HCT116 (cell line): ENCODE measurements around the gene TRIM29. TPM values are rescaled to one million over a fixed set of nuclear protein-coding genes. Genes with fewer than 3 reads are reported as not detected.

Experiments used
- ATAC-seq: fragments of 200-7000 bp; cut with Tn5 transposase; 2 replicates; pipeline ENCODE4 v1.9.1; 2020; ENCODE audit warnings: mild to moderate bottlenecking, moderate library complexity
- BruUV-seq: library from RNA; stranded (reverse); fragments of 400-500 nt; replicated peaks from 2 replicates; lab custom pipeline; 2021; lab: Mats Ljungman, UMichigan
- CTCF ChIA-PET: fragments of 300-600 bp; sonication (Branson Sonifier 250); formaldehyde crosslinking; loops from one replicate; lab custom pipeline; 2021; ENCODE audit warnings: antibody characterized with exemption; lab: Charles Lee
- POLR2A ChIA-PET: fragments of 300-600, 350-600 bp; sonication (Branson Sonifier 250); formaldehyde crosslinking; loops from one replicate; lab custom pipeline; 2021; ENCODE audit warnings: antibody characterized with exemption; lab: Charles Lee
- RAD21 ChIA-PET, 2 experiments: fragments of 300-600 bp; sonication (Branson Sonifier 250); formaldehyde crosslinking; loops; one replicate each; lab custom pipeline; 2023; ENCODE audit warnings: low total read pairs in 2 of 2; ENCODE audit not compliant: uncharacterized antibody in 2 of 2, unreplicated experiment in 2 of 2, low non-redundant PET in 1 of 2; lab: Charles Lee
- DNase-seq: peaks from one replicate; pipeline ENCODE4 v3.0.0-alpha.2; 2010; ENCODE audit warnings: low read depth, low spot score
- H2AFZ ChIP-seq: fragments of 200-600 bp; shearing (Covaris generic), sonication (generic); 2 replicates; pipeline ENCODE4 v1.6.1; 2017; ENCODE audit warnings: low read depth, mixed run types, mixed read lengths, antibody characterized with exemption, low read length; ENCODE audit not compliant: poor library complexity, severe bottlenecking
- H3K27ac ChIP-seq: 2 replicates; pipeline ENCODE4 v1.5.1; 2012; ENCODE audit warnings: low read depth, low read length
- H3K27me3 ChIP-seq: fragments of 200-600 bp; sonication (generic); 2 replicates; pipeline ENCODE4 v1.6.1; 2016; ENCODE audit warnings: mixed run types, low read length, mixed read lengths; ENCODE audit not compliant: insufficient read depth
- H3K36me3 ChIP-seq, 2 experiments: fragments of 200-500 bp in 1 of 2; fragments of 200-600 bp in 1 of 2; sonication (Bioruptor generic) in 1 of 2; sonication (generic) in 1 of 2; 2 replicates each; pipeline versions ENCODE4 v1.5.1 to v1.6.1; 2014 to 2016; ENCODE audit warnings: low read length in 2 of 2, inconsistent platforms in 1 of 2, mixed read lengths in 1 of 2, mixed run types in 1 of 2; ENCODE audit not compliant: insufficient read depth in 2 of 2, control insufficient read depth in 1 of 2
- H3K4me1 ChIP-seq, 2 experiments: fragments of 200-600 bp in 1 of 2; sonication (generic) in 1 of 2; 2 replicates each; pipeline versions ENCODE4 v1.5.1 to v1.6.1; 2012 to 2017; ENCODE audit warnings: low read length in 2 of 2, inconsistent platforms in 1 of 2, mild to moderate bottlenecking in 1 of 2, mixed read lengths in 1 of 2, mixed run types in 1 of 2, moderate library complexity in 1 of 2; ENCODE audit not compliant: insufficient read depth in 2 of 2, control insufficient read depth in 1 of 2
- H3K4me2 ChIP-seq: fragments of 200-600 bp; sonication (generic); 2 replicates; pipeline ENCODE4 v1.6.1; 2017; ENCODE audit warnings: mixed run types, low read length, mixed read lengths
- H3K4me3 ChIP-seq, 2 experiments: fragments of 200-600 bp in 1 of 2; sonication (generic) in 1 of 2; replicated peaks in 1 of 2; 2 replicates each; pipeline ENCODE4 v1.5.1; 2011 to 2016; ENCODE audit warnings: low read length in 2 of 2, control low read depth in 1 of 2, low read depth in 1 of 2, mild to moderate bottlenecking in 1 of 2, mixed read lengths in 1 of 2, mixed run types in 1 of 2
- H3K79me2 ChIP-seq: fragments of 200-600 bp; sonication (generic); 2 replicates; pipeline ENCODE4 v1.6.1; 2017; ENCODE audit warnings: mild to moderate bottlenecking, mixed run types, low read length, moderate library complexity, mixed read lengths; ENCODE audit not compliant: insufficient read depth
- H3K9ac ChIP-seq: fragments of 200-600 bp; sonication (generic); 2 replicates; pipeline ENCODE4 v1.6.1; 2016; ENCODE audit warnings: low read length, mixed read lengths
- H3K9me2 ChIP-seq: fragments of 200-600 bp; sonication (generic), shearing (Covaris generic); 2 replicates; pipeline ENCODE4 v1.6.1; 2017; ENCODE audit warnings: mixed run types, mild to moderate bottlenecking, moderate library complexity; ENCODE audit not compliant: insufficient read depth
- H3K9me3 ChIP-seq, 2 experiments: fragments of 200-500 bp in 1 of 2; fragments of 200-600 bp in 1 of 2; sonication (Bioruptor generic) in 1 of 2; sonication (generic) in 1 of 2; 2 replicates each; pipeline ENCODE4 v1.6.1; 2014 to 2017; ENCODE audit warnings: low read length in 2 of 2, mixed read lengths in 2 of 2, inconsistent platforms in 1 of 2, low read depth in 1 of 2, mild to moderate bottlenecking in 1 of 2, mixed run types in 1 of 2, moderate library complexity in 1 of 2; ENCODE audit not compliant: control insufficient read depth in 1 of 2, insufficient read depth in 1 of 2
- H4K20me1 ChIP-seq: fragments of 200-600 bp; sonication (generic), shearing (Covaris generic); 2 replicates; pipeline ENCODE4 v1.6.1; 2017; ENCODE audit warnings: mixed run types, mild to moderate bottlenecking, moderate library complexity; ENCODE audit not compliant: insufficient read depth
- ATF3 ChIP-seq: IDR thresholded peaks from 2 replicates; pipeline ENCODE4 v1.6.1; 2012
- CTCF ChIP-seq, 3 experiments: fragments of 200-600 bp in 1 of 3; sonication (generic) in 1 of 3; IDR thresholded peaks in 2 of 3; conservative IDR thresholded peaks in 1 of 3; 2 replicates each; pipeline ENCODE4 v1.5.1; 2012 to 2017; ENCODE audit warnings: low read depth in 2 of 3, low read length in 2 of 3, antibody characterized with exemption in 1 of 3, borderline replicate concordance in 1 of 3, control low read depth in 1 of 3, mild to moderate bottlenecking in 1 of 3, mixed read lengths in 1 of 3, mixed run types in 1 of 3, moderate library complexity in 1 of 3; ENCODE audit not compliant: insufficient read depth in 1 of 3
- EGR1 ChIP-seq: IDR thresholded peaks from 2 replicates; pipeline ENCODE4 v1.6.1; 2012; ENCODE audit warnings: low read depth
- EZH2phosphoT487 ChIP-seq: fragments of 200-600 bp; IDR thresholded peaks from 2 replicates; pipeline ENCODE4 v1.6.1; 2018; ENCODE audit warnings: antibody characterized with exemption, borderline replicate concordance
- FOSL1 ChIP-seq: IDR thresholded peaks from 2 replicates; pipeline ENCODE4 v1.6.1; 2012; ENCODE audit warnings: low read depth
- JUND ChIP-seq: IDR thresholded peaks from 2 replicates; pipeline ENCODE4 v1.6.1; 2012
- POLR2A ChIP-seq: IDR thresholded peaks from 2 replicates; pipeline ENCODE4 v1.7.0; 2011; ENCODE audit warnings: borderline replicate concordance; ENCODE audit not compliant: insufficient read depth, insufficient read length; ENCODE audit errors: extremely low read depth
- POLR2AphosphoS5 ChIP-seq: IDR thresholded peaks from 2 replicates; pipeline ENCODE4 v1.6.1; 2011; ENCODE audit warnings: mild to moderate bottlenecking, low read depth, low read length, moderate library complexity
- RAD21 ChIP-seq: IDR thresholded peaks from 2 replicates; pipeline ENCODE4 v1.6.1; 2012; ENCODE audit warnings: low read depth, mild to moderate bottlenecking
- SIN3A ChIP-seq: IDR thresholded peaks from 2 replicates; pipeline ENCODE4 v1.6.1; 2012; ENCODE audit warnings: low read depth
- SP1 ChIP-seq: IDR thresholded peaks from 2 replicates; pipeline ENCODE4 v1.6.1; 2012; ENCODE audit warnings: low read depth
- YY1 ChIP-seq: IDR thresholded peaks from 2 replicates; pipeline ENCODE4 v1.6.1; 2011; ENCODE audit warnings: low read length, low read depth, moderate library complexity, mild to moderate bottlenecking; ENCODE audit not compliant: insufficient replicate concordance; ENCODE audit errors: extremely low read depth
- ZBTB33 ChIP-seq: IDR thresholded peaks from 2 replicates; pipeline ENCODE4 v1.6.1; 2011; ENCODE audit warnings: mild to moderate bottlenecking, low read length, moderate library complexity; ENCODE audit not compliant: insufficient replicate concordance; ENCODE audit errors: extremely low read depth
- intact Hi-C: fragments of 100-400 bp; cut with micrococcal nuclease; formaldehyde crosslinking; loops from 2 replicates; pipeline ENCODE4 v1.10.0; 2022
- total RNA-seq: library from RNA; stranded (reverse); gene quantifications from one replicate; pipeline ENCODE4 v1.2.1, GENCODE V29; 2021; ENCODE audit not compliant: unreplicated experiment

Gene TRIM29
- total RNA-seq, 1 experiment from 2014 or later: 0.54 TPM

GRCh38 chr11:120178561-120179056, 40.7 kb upstream of the TRIM29 start:
- Histone ChIP-seq H3K9me3 (no peaks in the 10 kb centered on the region), H3K27ac (no peak overlapping the region), H3K9me2 (no peaks in the 10 kb centered on the region), H3K27me3 (peaks cover 36% of the 10 kb centered on the region), H3K4me1 (peaks cover 0 to 17% of the 10 kb centered on the region in 2 experiments; a peak in 1 of 4 replicates), H4K20me1 (no peaks in the 10 kb centered on the region), H3K79me2 (no peaks in the 10 kb centered on the region), H3K36me3 (no peaks in the 10 kb centered on the region), H2AFZ (no peak overlapping the region), H3K4me3 (no peak overlapping the region), H3K4me2 (no peak overlapping the region), H3K9ac (no peak overlapping the region)
- ChIA-PET POLR2A (no interaction called here), CTCF (interaction anchor here (3.0 kb wide), 1 partner anchor 124 kb away, joined by 10 read pairs; no protein-coding TSS in a partner anchor), RAD21 (no interaction called here)
- TF ChIP-seq ATF3: no peak
- TF ChIP-seq RAD21: no peak
- TF ChIP-seq POLR2A: no peak
- TF ChIP-seq JUND: no peak
- TF ChIP-seq CTCF (IDR thresholded peaks at IDR 0.05 in 2 of 3, conservative IDR thresholded peaks at IDR 0.05 in 1 of 3; ENCODE audit: borderline replicate concordance in 1 of 3, insufficient read depth in 1 of 3, low read depth in 2 of 3, low read length in 2 of 3): no peak
- no peak for TF ChIP-seq ZBTB33
- no peak for TF ChIP-seq POLR2AphosphoS5
- TF ChIP-seq YY1: no peak
- TF ChIP-seq SP1: no peak
- no peak for TF ChIP-seq EGR1
- TF ChIP-seq EZH2phosphoT487: no peak
- TF ChIP-seq FOSL1: no peak
- no peak for TF ChIP-seq SIN3A
- BruUV-seq: no TSS peak
- DNase-seq (no peak), ATAC-seq (no peak)
- intact Hi-C loops: no loop called here
